GM12878 (cell line): ENCODE data around the gene NFATC2. TPM values are rescaled to one million over a fixed set of nuclear protein-coding genes. Genes with fewer than 3 reads are reported as not detected.

Experiments used
- ATAC-seq: fragments of 200-7000 bp; cut with Tn5 transposase; 3 replicates; pipeline ENCODE4 v1.9.1; 2020; ENCODE audit warnings: mild to moderate bottlenecking, moderate library complexity
- BruUV-seq: library from RNA; stranded (reverse); fragments of 400-500 nt; replicated peaks from 2 replicates; lab custom pipeline; 2021; lab: Mats Ljungman, UMichigan
- CTCF ChIA-PET: fragments of 300-600 bp; sonication (Branson Sonifier 250); formaldehyde crosslinking; extraction: SDS; loops from one replicate; lab custom pipeline; 2021; ENCODE audit warnings: inconsistent platforms; lab: Yijun Ruan, JAX
- POLR2A ChIA-PET: fragments of 350-600 bp; formaldehyde crosslinking; extraction: SDS; loops from one replicate; lab custom pipeline; 2021; ENCODE audit warnings: inconsistent platforms; lab: Charles Lee
- RAD21 ChIA-PET: fragments of 300-600 bp; sonication (Branson Sonifier 250); formaldehyde crosslinking; loops from one replicate; lab custom pipeline; 2023; ENCODE audit warnings: antibody characterized with exemption; ENCODE audit not compliant: unreplicated experiment; lab: Charles Lee
- SMC1A ChIA-PET: fragments of 300-600 bp; sonication (Branson Sonifier 250); formaldehyde crosslinking; loops from one replicate; lab custom pipeline; 2023; ENCODE audit not compliant: unreplicated experiment, uncharacterized antibody; lab: Charles Lee
- DNase-seq: peaks from one replicate; pipeline ENCODE4 v3.0.0-alpha.2; 2011; ENCODE audit warnings: low read depth, low spot score
- FAIRE-seq: peaks from 3 replicates; lab custom pipeline; 2011; peaks lifted over from hg19 to GRCh38; lab: Jason Lieb, UNC
- H2AFZ ChIP-seq: 2 replicates; pipeline ENCODE4 v1.6.0; 2011; ENCODE audit warnings: low read depth, low read length, control low read depth; ENCODE audit not compliant: control insufficient read depth
- H3K27ac ChIP-seq: 2 replicates; pipeline ENCODE4 v1.5.1; 2011; ENCODE audit warnings: control low read depth; ENCODE audit not compliant: control insufficient read depth, insufficient read depth
- H3K27me3 ChIP-seq, 2 experiments: replicated peaks in 1 of 2; 2 replicates each; pipeline versions ENCODE4 v1.6.0 to v1.6.1; 2011; ENCODE audit warnings: low read length in 1 of 2; ENCODE audit not compliant: control insufficient read depth in 2 of 2, insufficient read depth in 2 of 2
- H3K36me3 ChIP-seq, 2 experiments: 2 replicates each; pipeline ENCODE4 v1.5.1; 2011; ENCODE audit warnings: low read length in 1 of 2; ENCODE audit not compliant: control insufficient read depth in 2 of 2, insufficient read depth in 2 of 2
- H3K4me1 ChIP-seq: 2 replicates; pipeline ENCODE4 v1.6.1; 2011; ENCODE audit warnings: mild to moderate bottlenecking, low read length, moderate library complexity, mixed read lengths; ENCODE audit not compliant: control insufficient read depth, insufficient read depth
- H3K4me2 ChIP-seq: 2 replicates; pipeline ENCODE4 v1.6.0; 2011; ENCODE audit warnings: control low read depth; ENCODE audit not compliant: control insufficient read depth, insufficient read depth
- H3K4me3 ChIP-seq: fragments of 200-600 bp; sonication (generic); 2 replicates; pipeline ENCODE4 v1.5.1; 2016
- H3K79me2 ChIP-seq: 2 replicates; pipeline ENCODE4 v1.6.0; 2011; ENCODE audit warnings: low read length; ENCODE audit not compliant: control insufficient read depth, insufficient read depth
- H3K9ac ChIP-seq: 2 replicates; pipeline ENCODE4 v1.8.0; 2011; ENCODE audit warnings: low read length, control low read depth, mixed read lengths; ENCODE audit not compliant: control insufficient read depth, insufficient read depth
- H3K9me3 ChIP-seq: replicated peaks from 3 replicates; pipeline ENCODE4 v1.5.1; 2011; ENCODE audit warnings: mild to moderate bottlenecking, low read length; ENCODE audit not compliant: control insufficient read depth, insufficient read depth
- H4K20me1 ChIP-seq: 2 replicates; pipeline ENCODE4 v1.6.0; 2011; ENCODE audit not compliant: control insufficient read depth, insufficient read depth
- BMI1 ChIP-seq: fragments of 450-650 bp; IDR thresholded peaks from 2 replicates; pipeline ENCODE4 v1.6.1; 2016; ENCODE audit warnings: mild to moderate bottlenecking, moderate library complexity, borderline replicate concordance
- CBX3 ChIP-seq: fragments of 200-600 bp; sonication (generic); IDR thresholded peaks from 2 replicates; pipeline ENCODE4 v1.6.1; 2016; ENCODE audit warnings: low read depth, borderline replicate concordance
- CTCF ChIP-seq, 3 experiments: IDR thresholded peaks in 2 of 3; conservative IDR thresholded peaks in 1 of 3; 2 replicates each; pipeline ENCODE4 v1.5.1; 2011; ENCODE audit warnings: low read depth in 3 of 3, low read length in 3 of 3, mild to moderate bottlenecking in 3 of 3, control low read depth in 2 of 3, moderate library complexity in 2 of 3, inconsistent platforms in 1 of 3, mixed read lengths in 1 of 3; ENCODE audit not compliant: control insufficient read depth in 2 of 3, insufficient read depth in 1 of 3; ENCODE audit errors: extremely low read depth in 1 of 3
- ELK1 ChIP-seq: IDR thresholded peaks from 2 replicates; pipeline ENCODE4 v1.6.1; 2012; ENCODE audit warnings: low read depth, low read length, improper control_type of control experiment
- FOS ChIP-seq: IDR thresholded peaks from 3 replicates; pipeline ENCODE4 v1.6.1; 2011; ENCODE audit warnings: borderline replicate concordance; ENCODE audit not compliant: insufficient read length; ENCODE audit errors: extremely low read depth
- JUNB ChIP-seq: IDR thresholded peaks from 2 replicates; pipeline ENCODE4 v1.6.1; 2016; ENCODE audit warnings: antibody characterized with exemption, mild to moderate bottlenecking
- KAT2A ChIP-seq: conservative IDR thresholded peaks from 2 replicates; pipeline ENCODE4 v1.6.1; 2011; ENCODE audit warnings: low read depth, low read length; ENCODE audit not compliant: control insufficient read depth
- MAX ChIP-seq: IDR thresholded peaks from 2 replicates; pipeline ENCODE4 v1.6.1; 2012; ENCODE audit warnings: low read depth, low read length, improper control_type of control experiment
- MEF2B ChIP-seq: fragments of 450-650 bp; IDR thresholded peaks from 2 replicates; pipeline ENCODE4 v1.6.1; 2018; ENCODE audit warnings: mild to moderate bottlenecking, moderate library complexity; ENCODE audit not compliant: partially characterized antibody, poor library complexity, severe bottlenecking
- MTA3 ChIP-seq: IDR thresholded peaks from 2 replicates; pipeline ENCODE4 v1.6.1; 2012; ENCODE audit warnings: low read length, inconsistent platforms, borderline replicate concordance
- NKRF ChIP-seq: fragments of 450-650 bp; conservative IDR thresholded peaks from 2 replicates; pipeline ENCODE4 v1.6.1; 2017; ENCODE audit warnings: mild to moderate bottlenecking, moderate library complexity
- POLR2AphosphoS5 ChIP-seq: IDR thresholded peaks from 2 replicates; pipeline ENCODE4 v1.6.1; 2011; ENCODE audit warnings: mild to moderate bottlenecking, low read length, inconsistent platforms
- SMAD5 ChIP-seq: IDR thresholded peaks from 2 replicates; pipeline ENCODE4 v1.6.1; 2016; ENCODE audit warnings: antibody characterized with exemption, low read depth
- USF2 ChIP-seq: IDR thresholded peaks from 2 replicates; pipeline ENCODE4 v1.6.1; 2011; ENCODE audit warnings: low read depth, low read length, improper control_type of control experiment, borderline replicate concordance
- ZNF207 ChIP-seq: fragments of 450-650 bp; IDR thresholded peaks from 2 replicates; pipeline ENCODE4 v1.6.1; 2014; ENCODE audit warnings: antibody characterized with exemption, mild to moderate bottlenecking, borderline replicate concordance
- ZNF384 ChIP-seq: IDR thresholded peaks from 2 replicates; pipeline ENCODE4 v1.6.1; 2012; ENCODE audit warnings: low read depth, mild to moderate bottlenecking, low read length, improper control_type of control experiment, borderline replicate concordance
- WGBS: methylation state at CpG from one replicate; pipeline ENCODE4 v1.1.6; 2016; ENCODE audit warnings: low lambda C conversion rate; ENCODE audit not compliant: insufficient replicate concordance, insufficient coverage; ENCODE audit errors: missing lambda C conversion rate; 5-methylcytosine and 5-hydroxymethylcytosine counted together
- in situ Hi-C: fragments of 300-500 bp; cut with MboI; formaldehyde crosslinking; loops from 9 replicates; pipeline ENCODE4 v1.14.3; 2018; ENCODE audit warnings: mixed read lengths
- intact Hi-C: fragments of 100-400 bp; cut with micrococcal nuclease; formaldehyde crosslinking; loops from one replicate; pipeline ENCODE4 v1.14.2; 2022; ENCODE audit not compliant: unreplicated experiment
- polyA plus RNA-seq, 11 experiments: library from polyadenylated mRNA; depleted of rRNA in 4 of 11; unstranded in 6 of 11; stranded (reverse) in 5 of 11; fragments of >200 nt; fragmentation: Nextera tagmentation in 4 of 11; fragmentation: Illumina TruSeq in 1 of 11; extraction: Ambion mirVana in 4 of 11; extraction: Trizol in 1 of 11; gene quantifications; 1 replicate in 1 of 11; 2 replicates in 10 of 11; pipeline versions ENCODE4 v1.2.1 to v1.2.3, GENCODE V29; 2011 to 2016; ENCODE audit warnings: inconsistent platforms in 2 of 11, missing spikeins in 2 of 11, low read depth in 1 of 11
- total RNA-seq, 4 experiments: library from RNA; depleted of rRNA in 3 of 4; stranded (reverse); fragments of >200 nt in 3 of 4; fragmentation: Illumina TruSeq in 1 of 4; extraction: Trizol in 1 of 4; gene quantifications; 2 replicates each; pipeline versions ENCODE4 v1.2.1 to v1.2.3, GENCODE V29; 2013 to 2021

The NFATC2 gene
- total and polyA plus RNA-seq, 10 of the 15 experiments (the other 5 are each of a cell fraction or from before 2014, with no cell fraction given): 3.3 to 20.0 (median 7.3) TPM

- TF ChIP-seq USF2 (no peak), POLR2AphosphoS5 (no peak), ZNF207 (no peak), FOS (no peak), MTA3 (no peak), CTCF (IDR thresholded peaks at IDR 0.05 in 2 of 3, conservative IDR thresholded peaks at IDR 0.05 in 1 of 3; ENCODE audit: control insufficient read depth in 2 of 3, extremely low read depth in 1 of 3, insufficient read depth in 1 of 3, low read depth in 3 of 3, low read length in 3 of 3) (no peak), CBX3 (no peak), BMI1 (no peak), SMAD5 (no peak), NKRF (no peak), KAT2A (no peak), MAX (no peak), JUNB (no peak), MEF2B (no peak), ZNF384 (no peak), ELK1 (no peak)
- in situ Hi-C loops: no loop called here
- ChIA-PET CTCF (no interaction called here), SMC1A (no interaction called here), POLR2A (no interaction called here), RAD21 (no interaction called here)
- Histone ChIP-seq H3K9ac (no peak overlapping the region), H3K4me3 (no peak overlapping the region), H3K27me3 (no peaks in the 10 kb centered on the region), H3K79me2 (no peaks in the 10 kb centered on the region), H3K36me3 (no peaks in the 10 kb centered on the region), H3K4me2 (no peak overlapping the region), H2AFZ (no peak overlapping the region), H3K4me1 (peaks cover 3% of the 10 kb centered on the region; the same call in 1 of the 2 replicates), H3K27ac (no peak overlapping the region), H4K20me1 (no peaks in the 10 kb centered on the region), H3K9me3 (no peaks in the 10 kb centered on the region; the same call in 2 of the 3 replicates)
- ATAC-seq (no peak), FAIRE-seq (no peak), DNase-seq (no peak)
- BruUV-seq: no TSS peak
- intact Hi-C loops: no loop called here
- 41% methylated on average over 1 of the region's 1 CpG for WGBS
Observed at GRCh38 chr20:51359947-51360346, 182.6 kb downstream of the NFATC2 start.
